Germinal center (tissue), 1 donor: ENCODE data around the gene GOSR1.
"Not testable (repeated sequence)": the region's sequence is repeated elsewhere in the genome, so short reads cannot be mapped to it uniquely, and the experiment has no call there.

Experiments used
- DNase-seq: peaks from one replicate; pipeline ENCODE4 v3.0.0; 2012; ENCODE audit warnings: mixed read lengths, low spot score

GOSR1 gene

GRCh38 chr17:30545024-30545423 lies 67.8 kb downstream of the GOSR1 start:
- no peak for DNase-seq

GRCh38 chr17:30547778-30548573 lies 70.8 kb downstream of the GOSR1 start:
- DNase-seq = no peak

- DNase-seq = not testable (repeated sequence)
Measured at GRCh38 chr17:30549181-30549580, 72.0 kb downstream of the GOSR1 start.

- no peak for DNase-seq
Measured at GRCh38 chr17:30549864-30550511, 72.8 kb downstream of the GOSR1 start.

GRCh38 chr17:30550512-30551273 lies 73.5 kb downstream of the GOSR1 start:
- DNase-seq = peak; percentile 82

GRCh38 chr17:30551274-30551995 lies 74.2 kb downstream of the GOSR1 start:
- DNase-seq = not testable (repeated sequence)

GRCh38 chr17:30551996-30552339 lies 74.8 kb downstream of the GOSR1 start:
- DNase-seq = no peak

DNA sequence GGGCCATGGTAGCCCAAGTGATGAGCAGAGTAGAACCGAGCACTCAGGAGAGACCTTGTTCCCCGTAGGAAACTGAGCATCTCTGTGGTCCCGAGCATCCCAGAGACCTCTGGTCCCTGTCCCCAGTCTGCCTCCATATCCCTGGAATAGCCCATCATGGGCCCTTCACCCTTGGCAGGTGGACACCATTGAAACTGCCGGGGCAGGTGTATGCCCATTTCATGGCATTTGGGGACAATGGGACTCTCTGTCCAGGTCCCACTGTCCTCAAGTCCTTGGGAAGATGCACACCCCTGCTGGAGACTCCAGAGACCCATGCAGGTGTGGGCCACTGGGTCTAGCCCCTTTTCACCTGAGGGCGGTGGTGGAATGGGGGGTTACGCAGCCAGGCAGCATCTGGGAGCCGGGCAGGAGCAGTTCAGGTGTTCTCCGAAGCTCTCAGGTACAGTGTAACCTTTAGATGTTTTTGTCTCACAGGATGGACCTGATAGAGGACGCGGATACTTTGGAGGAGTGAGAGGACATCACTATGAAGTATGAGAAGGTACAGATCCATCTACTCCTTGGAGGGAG lies 75.9 kb downstream of the GOSR1 start:
- DNase-seq = no peak

DNA sequence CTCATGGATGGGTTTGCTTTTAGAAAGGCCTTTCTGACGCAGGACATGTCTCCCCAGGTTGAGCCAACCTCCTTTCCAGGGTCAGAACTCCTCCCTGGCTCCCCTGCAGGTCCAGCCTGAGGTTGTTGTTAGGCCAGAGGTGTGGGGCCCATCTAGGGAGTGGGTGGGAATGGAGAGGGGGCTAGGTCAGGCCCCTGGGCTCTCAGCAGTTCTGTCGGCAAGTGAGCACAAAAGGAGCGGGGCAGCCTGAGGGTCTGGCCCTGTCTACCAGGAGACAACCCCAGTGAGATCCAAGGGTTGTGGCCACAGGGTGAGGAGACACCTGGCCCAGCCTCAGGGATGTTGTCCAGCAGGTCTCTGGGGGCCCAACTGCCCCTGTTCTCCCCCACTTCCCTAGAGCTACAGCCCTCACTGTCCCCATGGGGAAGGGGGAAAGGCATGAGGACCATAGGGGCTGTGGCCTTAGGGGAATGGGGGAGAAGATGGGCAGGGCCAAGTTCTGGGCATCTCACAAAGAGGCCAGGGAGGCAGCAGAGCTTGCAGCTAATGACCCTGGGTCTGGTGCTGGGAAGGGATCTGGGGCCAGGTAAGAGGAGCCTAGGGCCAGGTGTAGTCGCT lies 76.7 kb downstream of the GOSR1 start:
- not testable (repeated sequence) for DNase-seq

GRCh38 chr17:30554839-30555751 lies 77.9 kb downstream of the GOSR1 start:
- DNase-seq = no peak

DNA sequence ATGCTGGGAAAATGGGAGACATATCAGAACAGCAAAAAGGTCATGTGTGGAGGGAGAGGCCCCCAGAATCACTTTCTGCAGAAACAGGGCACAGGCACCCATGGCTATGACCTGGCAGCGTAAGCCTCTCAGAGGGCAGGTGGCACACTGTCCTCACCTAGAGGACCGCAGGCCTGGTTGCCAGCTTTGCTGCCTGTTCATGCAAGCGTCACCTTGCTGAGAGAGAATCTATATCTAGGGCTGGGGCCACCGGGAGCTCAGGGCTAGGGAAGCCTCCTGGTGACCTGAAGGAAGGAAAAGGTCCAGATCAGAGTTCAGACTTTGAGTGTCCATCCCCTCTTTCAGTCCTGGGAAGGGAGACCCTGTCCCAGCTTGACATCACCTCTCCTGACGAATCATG lies 78.7 kb downstream of the GOSR1 start:
- DNase-seq = no peak

GRCh38 chr17:30556374-30557332 lies 79.4 kb downstream of the GOSR1 start:
- DNase-seq = no peak

GRCh38 chr17:30557916-30558685 lies 80.9 kb downstream of the GOSR1 start:
- DNase-seq = no peak

GRCh38 chr17:30558686-30559545 lies 81.7 kb downstream of the GOSR1 start:
- no peak for DNase-seq

DNA sequence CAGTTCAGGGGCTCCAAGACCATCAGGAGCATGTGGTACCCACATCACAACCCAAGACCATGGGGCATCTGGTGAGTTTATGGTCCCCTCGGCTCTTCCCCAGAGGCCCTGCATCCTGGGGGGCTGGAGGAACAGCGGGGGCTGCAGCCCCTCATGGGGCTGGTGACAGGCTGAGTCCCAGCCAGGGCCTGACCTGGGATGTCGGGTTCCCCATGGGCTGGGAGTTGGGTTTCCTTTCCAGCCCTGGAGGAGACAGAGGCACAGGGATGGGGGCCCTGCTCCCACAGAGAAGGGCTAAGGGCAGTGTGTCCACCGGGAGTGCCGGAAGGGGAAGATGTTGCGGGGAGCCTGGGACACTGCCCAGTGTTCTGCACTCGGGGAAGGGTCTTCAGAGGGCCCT lies 82.4 kb downstream of the GOSR1 start:
- DNase-seq = no peak

- DNase-seq = not testable (repeated sequence)
Measured at GRCh38 chr17:30560117-30561026, 83.2 kb downstream of the GOSR1 start.
